Stomach smooth muscle (tissue), 2 donors: ENCODE results near the gene UBXN6.

Experiments used
- H3K27ac ChIP-seq: one replicate; pipeline ENCODE4 v1.7.0; 2013; ENCODE audit warnings: mild to moderate bottlenecking, low read length, inconsistent platforms
- H3K27me3 ChIP-seq, 2 donors: one replicate each; pipeline ENCODE4 v1.7.0; 2013; ENCODE audit warnings: low read length in 2 of 2; ENCODE audit not compliant: insufficient read depth in 2 of 2, control insufficient read depth in 1 of 2
- H3K36me3 ChIP-seq, 2 donors: one replicate each; pipeline ENCODE4 v1.7.0; 2013; ENCODE audit warnings: low read length in 2 of 2; ENCODE audit not compliant: control insufficient read depth in 2 of 2, insufficient read depth in 2 of 2
- H3K4me1 ChIP-seq: one replicate; pipeline ENCODE4 v1.7.0; 2013; ENCODE audit warnings: low read length; ENCODE audit not compliant: control insufficient read depth, insufficient read depth
- H3K4me3 ChIP-seq, 2 donors: one replicate each; pipeline ENCODE4 v1.7.0; 2013; ENCODE audit warnings: low read length in 2 of 2
- H3K9ac ChIP-seq, 2 donors: one replicate each; pipeline ENCODE4 v1.7.0; 2013; ENCODE audit warnings: low read length in 2 of 2, mild to moderate bottlenecking in 1 of 2
- H3K9me3 ChIP-seq, 2 donors: one replicate each; pipeline ENCODE4 v1.7.0; 2013; ENCODE audit warnings: low read length in 2 of 2; ENCODE audit not compliant: control insufficient read depth in 2 of 2
- donor health status: healthy.
- donor health status: Pancreatic carcinoma.

UBXN6 gene

DNA sequence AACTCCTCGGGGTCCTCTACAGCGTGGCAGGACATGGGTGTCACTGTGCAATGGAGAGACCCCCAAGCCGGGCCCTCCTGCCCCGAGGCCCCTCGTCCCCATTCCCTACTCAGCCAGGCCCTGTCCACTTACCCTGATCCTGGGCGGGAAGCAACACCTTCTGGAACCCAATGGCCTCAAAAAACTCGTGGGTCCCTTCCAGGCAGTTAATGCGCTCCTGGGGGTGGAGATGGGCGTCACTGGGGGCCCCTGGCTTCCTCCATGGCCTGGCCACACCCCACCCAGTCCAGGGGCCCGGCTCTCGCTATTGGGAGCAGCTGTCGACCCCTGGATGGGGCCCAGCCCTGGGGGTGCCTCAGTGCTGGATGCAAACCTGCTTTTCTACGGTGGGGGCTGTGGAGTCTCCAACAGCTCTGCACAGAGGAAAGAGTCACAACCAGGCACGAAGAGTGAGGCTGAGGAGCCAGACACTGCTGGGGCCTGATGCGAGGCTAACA, 10.8 kb downstream of the UBXN6 start:
- H3K27ac ChIP-seq, result no peak overlapping the region
- no peaks in the 10 kb centered on the region for H3K9me3 ChIP-seq
- H3K4me1 ChIP-seq, result peaks cover 21% of the 10 kb centered on the region
- peaks cover 33 to 42% of the 10 kb centered on the region in 2 donors for H3K36me3 ChIP-seq
- no peaks in the 10 kb centered on the region for H3K27me3 ChIP-seq
- no peak overlapping the region for H3K4me3 ChIP-seq
- H3K9ac ChIP-seq, result no peak overlapping the region

DNA sequence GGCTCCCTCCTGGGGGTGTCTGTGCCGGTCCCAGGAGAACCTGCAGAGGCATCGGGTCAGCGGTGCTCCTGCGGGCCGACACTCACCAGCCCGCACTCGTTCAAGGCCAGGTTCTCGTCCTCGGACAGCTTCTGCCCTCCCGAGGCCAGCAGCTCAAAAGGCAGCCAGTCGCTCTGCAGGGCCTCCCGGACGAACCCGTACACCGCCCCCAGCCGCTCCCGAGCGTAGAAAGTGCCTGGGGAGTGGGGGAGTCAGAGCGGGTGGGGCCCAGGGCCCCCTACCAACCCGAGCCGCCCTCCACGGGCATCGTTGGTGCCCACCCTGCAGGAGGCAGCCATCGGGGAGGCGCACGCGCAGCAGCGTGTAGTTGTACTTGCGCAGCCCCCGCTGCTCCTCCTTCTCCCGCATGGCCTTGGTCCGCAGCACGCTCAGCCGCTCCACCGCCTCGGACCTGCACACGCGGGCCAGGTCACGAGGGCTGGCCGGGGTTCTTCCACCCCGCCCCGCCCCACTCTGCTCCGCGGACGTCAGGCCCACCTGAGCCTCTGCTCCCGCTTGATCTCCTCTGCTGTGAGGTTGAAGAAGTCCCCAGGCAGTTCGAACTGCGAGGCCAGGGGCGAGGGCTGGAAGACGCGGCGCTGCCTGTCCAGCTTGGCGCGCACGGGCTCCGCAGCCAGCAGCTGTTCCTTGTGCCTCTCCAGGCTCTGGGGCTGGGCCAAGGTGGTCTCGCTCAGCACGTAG, 11.5 kb downstream of the UBXN6 start:
- Histone ChIP-seq H3K4me1 (peaks cover 21% of the 10 kb centered on the region), H3K27me3 (no peaks in the 10 kb centered on the region), H3K4me3 (no peak overlapping the region), H3K9me3 (no peaks in the 10 kb centered on the region), H3K27ac (no peak overlapping the region), H3K36me3 (peaks cover 26 to 37% of the 10 kb centered on the region in 2 donors), H3K9ac (no peak overlapping the region)

DNA sequence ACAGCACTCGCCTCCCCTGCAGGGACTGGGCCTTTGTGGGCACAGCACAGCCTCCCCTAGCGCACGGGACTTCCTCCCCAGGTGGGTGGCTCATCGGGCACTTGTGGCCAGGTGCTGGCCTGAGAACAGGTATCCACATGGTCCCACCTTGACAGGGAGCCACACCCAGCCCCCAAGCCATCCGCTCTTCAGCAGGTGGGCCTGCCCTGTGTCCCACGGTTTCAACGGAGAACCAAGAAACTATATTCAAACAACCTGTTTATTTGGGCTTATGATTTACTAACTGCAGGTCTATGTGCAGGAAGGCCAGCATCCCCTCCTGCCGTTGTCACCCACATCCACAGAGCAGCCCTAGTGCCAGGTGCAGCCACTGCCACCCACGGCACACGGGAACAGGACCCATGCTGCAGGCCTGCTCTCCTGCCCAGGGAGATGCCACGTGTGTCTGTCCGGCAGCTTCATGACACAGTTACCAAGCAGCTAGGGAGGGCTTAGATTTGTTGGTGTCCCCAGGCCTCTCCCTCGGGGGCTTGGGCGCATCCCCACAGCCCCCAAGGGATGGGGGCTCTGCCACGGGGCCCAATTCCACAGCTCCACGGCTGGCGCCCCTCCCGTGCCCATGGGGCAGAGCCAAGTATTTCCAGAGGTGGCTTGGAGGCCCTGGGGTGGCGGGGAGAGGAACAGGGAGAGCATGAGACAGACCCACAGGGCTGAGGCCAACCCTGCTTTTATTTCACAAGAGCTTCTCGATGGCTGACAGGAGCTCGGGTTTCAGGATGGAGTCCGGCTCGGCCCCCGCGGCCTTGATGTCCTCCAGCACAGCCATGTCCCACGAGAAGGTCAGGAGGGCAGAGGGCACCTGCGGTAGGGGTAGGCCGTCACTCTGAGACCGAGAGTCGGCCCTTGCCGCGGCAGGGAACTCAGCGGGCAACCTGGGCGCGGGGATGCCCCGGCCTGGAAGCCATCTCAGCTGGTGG, 12.5 kb downstream of the UBXN6 start:
- no peak overlapping the region for H3K9ac ChIP-seq
- H3K27ac ChIP-seq, result no peak overlapping the region
- H3K4me3 ChIP-seq, result no peak overlapping the region
- no peaks in the 10 kb centered on the region for H3K9me3 ChIP-seq
- peaks cover 21% of the 10 kb centered on the region for H3K4me1 ChIP-seq
- H3K36me3 ChIP-seq, result peaks cover 22 to 33% of the 10 kb centered on the region in 2 donors
- H3K27me3 ChIP-seq, result no peaks in the 10 kb centered on the region

DNA sequence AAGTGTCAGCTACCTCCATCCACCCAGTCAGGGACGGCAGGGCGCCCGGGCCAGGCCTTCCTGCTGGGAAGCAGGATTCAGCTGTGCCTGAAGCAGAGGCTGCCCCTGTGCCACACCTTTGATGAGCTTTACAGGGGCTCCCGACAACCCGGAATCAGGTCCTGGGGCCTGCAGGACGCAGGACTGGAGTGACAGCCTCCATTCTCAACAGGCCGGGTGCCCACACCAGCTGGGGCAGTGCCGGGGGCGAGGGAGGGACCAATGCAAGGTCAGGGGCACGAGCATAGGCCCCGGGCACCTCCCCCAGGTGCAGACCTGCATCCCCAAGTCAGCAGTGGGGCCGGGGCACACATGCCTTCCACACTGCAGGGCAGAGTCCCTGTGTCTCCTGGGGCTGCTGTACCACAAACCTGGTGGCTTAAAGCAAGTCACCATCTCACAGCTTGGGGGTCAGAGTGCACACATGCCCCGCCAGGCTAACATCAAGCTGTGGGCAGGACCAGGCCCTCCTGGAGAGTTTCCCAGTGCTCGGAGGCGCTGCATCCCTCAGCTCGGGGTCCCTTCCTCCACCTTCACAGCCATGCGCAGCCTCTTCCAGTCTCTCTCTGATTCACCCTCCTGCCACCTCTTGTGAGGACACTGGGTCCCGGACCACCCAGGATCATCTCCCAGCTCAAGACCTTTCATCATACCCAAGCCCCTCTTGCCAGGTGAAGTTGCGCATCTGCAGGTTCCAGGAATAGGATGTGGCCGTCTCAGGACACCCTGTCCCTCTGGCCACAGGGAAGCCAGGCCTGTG, 13.4 kb downstream of the UBXN6 start:
- Histone ChIP-seq H3K36me3 (peaks cover 22 to 33% of the 10 kb centered on the region in 2 donors), H3K9ac (no peak overlapping the region), H3K27me3 (no peaks in the 10 kb centered on the region), H3K4me1 (peaks cover 14% of the 10 kb centered on the region), H3K9me3 (no peaks in the 10 kb centered on the region), H3K27ac (no peak overlapping the region), H3K4me3 (no peak overlapping the region)

DNA sequence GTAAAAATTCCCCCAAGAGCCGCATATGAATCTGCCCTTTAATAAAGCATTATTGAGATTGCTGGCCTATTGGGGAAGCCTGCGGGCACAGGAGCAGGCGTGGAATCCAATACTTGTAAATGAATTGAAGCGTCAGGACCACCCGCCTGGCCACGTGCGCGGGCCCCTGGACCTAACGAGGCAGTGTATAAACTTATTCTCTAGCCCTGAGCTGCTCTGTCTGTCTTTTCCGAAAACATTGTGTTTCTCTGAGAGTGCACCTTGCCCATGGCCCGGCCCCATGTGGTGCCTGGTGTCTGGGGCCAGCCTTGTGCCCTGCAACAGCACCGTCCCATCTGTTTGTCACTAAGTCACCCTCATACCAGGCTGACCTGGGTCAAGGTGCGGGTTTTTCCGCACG, 14.4 kb downstream of the UBXN6 start:
- Histone ChIP-seq H3K27me3 (no peaks in the 10 kb centered on the region), H3K36me3 (peaks cover 22 to 29% of the 10 kb centered on the region in 2 donors)

DNA sequence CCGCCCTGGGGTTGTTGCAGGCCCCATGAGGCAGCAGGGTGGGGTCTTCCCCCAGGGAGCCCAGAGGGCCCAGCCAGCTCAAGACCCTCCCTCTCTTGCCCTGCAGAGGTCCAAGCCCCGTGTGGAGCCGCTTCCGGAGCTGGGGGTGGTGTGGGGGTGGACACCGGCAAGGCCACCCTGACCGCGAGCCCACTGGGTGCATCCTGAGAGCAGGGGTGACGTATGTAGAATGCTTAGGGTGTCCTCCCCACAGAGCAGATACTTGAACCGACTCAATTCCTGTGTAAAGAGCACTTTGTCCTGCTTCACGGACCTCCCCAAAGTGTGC, 14.8 kb downstream of the UBXN6 start:
- no peak overlapping the region for H3K4me3 ChIP-seq
- H3K4me1 ChIP-seq, result peaks cover 2% of the 10 kb centered on the region
- H3K27ac ChIP-seq, result no peak overlapping the region
- H3K9ac ChIP-seq, result no peak overlapping the region
- peaks cover 20 to 25% of the 10 kb centered on the region in 2 donors for H3K36me3 ChIP-seq
- no peaks in the 10 kb centered on the region for H3K9me3 ChIP-seq
- H3K27me3 ChIP-seq, result no peaks in the 10 kb centered on the region

More for the DNA sequence above, 14.4 kb downstream of the UBXN6 start:
- Histone ChIP-seq H3K4me3 (no peak overlapping the region), H3K9ac (no peak overlapping the region), H3K4me1 (peaks cover 4% of the 10 kb centered on the region), H3K9me3 (no peaks in the 10 kb centered on the region), H3K27ac (no peak overlapping the region)

DNA sequence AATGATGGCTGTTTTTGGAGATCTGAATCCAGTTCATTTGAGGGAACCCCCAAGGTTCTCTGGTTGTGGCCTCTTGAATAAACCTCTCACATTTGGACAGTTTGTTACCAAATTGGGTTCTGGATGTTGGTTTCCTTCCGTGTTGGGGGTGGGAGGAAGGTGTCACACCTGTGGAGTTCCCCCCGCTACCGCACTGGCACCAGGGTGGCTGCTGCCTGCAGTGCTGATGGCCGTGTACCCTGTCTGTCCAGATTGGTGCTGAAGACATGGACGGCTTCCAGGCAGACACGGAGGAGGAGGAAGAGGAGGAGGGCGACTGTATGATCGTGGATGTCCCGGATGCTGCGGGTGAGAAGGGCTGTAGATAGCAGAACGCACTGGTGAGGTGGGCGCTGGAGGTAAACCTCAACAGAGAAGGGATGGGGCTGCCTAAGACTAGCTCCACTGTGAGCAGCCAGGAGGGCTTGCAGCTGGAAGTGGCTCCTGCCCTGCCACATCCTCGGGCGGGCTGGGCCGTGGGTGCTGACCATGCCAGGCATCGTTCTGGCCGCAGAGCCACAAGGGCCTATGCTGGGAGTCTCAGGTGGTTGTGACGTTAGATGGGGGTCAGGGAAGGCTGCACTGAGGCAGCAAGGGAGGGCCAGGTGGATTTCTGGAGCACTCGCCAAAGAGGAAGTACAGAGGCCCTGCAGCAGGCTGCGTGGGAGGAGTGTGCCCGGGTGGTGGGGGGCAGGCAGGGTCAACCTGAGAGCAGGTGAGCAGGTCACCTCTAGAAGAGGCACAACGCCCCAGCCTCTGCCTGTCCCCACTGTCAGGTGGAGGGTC, 15.4 kb downstream of the UBXN6 start:
- Histone ChIP-seq H3K27ac (no peak overlapping the region), H3K9ac (no peak overlapping the region), H3K9me3 (no peaks in the 10 kb centered on the region), H3K4me3 (no peak overlapping the region), H3K27me3 (no peaks in the 10 kb centered on the region), H3K36me3 (peaks cover 16 to 22% of the 10 kb centered on the region in 2 donors), H3K4me1 (peaks cover 2% of the 10 kb centered on the region)

DNA sequence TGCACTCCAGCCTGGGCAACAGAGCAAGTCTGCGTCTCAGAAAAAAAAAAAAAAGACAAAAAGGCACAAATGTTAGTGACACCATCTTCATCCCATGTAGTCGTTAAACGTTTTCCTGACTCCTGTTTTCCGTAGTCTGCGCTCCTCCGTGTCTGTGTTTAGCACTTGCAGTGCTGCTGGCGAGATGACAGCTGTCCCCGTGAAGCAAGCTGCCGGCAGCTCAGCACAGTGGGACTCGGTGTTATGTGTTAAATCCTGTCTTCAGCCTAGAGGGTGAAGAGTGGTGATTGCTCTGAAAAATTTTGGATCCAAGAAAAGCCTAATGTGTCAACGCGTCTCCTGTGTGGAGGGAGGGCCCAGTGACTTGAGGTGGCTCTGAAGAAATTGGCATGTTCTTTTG, 18.4 kb downstream of the UBXN6 start:
- Histone ChIP-seq H3K9me3 (no peaks in the 10 kb centered on the region), H3K36me3 (no peaks in the 10 kb centered on the region), H3K27ac (no peak overlapping the region), H3K27me3 (no peaks in the 10 kb centered on the region), H3K4me3 (no peak overlapping the region), H3K4me1 (no peaks in the 10 kb centered on the region), H3K9ac (no peak overlapping the region)

DNA sequence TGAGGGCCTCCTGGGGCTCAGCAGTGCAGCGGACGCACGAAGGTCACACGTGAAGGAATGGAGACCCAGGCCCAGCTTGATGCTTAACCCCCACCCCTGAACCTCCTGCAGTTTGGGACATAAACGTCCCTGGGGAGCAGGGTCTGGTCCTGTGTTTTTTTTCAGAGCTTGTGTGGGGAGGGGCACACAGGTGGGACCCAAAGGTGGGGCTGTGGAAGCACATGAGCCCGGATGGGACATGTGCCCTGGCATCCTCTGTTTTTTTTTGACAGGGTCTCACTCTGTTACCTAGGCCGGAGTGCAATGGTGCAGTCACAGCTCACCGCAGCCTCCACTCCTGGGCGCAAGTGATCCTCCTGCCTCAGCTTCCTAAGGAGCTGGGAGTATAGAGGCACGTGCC, 20.5 kb downstream of the UBXN6 start:
- no peak overlapping the region for H3K27ac ChIP-seq
- H3K36me3 ChIP-seq, result no peaks in the 10 kb centered on the region

DNA sequence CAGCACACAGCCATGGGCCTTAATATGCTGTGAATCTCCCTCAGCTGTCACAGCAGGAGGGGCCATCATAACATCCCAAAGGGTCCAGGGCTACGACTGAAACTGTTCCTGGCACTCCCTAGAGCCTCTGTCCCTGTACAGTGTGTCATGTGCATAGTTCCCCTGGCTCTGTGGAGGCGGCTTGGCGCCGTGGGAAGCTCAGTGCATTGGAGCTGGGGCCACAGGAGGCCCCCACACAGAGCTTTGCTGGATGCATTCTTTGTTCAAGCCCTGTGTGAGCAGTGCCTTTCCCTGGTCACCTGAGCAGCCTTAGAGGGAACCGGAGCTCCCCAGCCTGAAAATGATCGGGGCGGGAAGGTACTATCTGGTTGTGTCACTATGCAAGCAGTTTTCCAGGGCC, 21.4 kb downstream of the UBXN6 start:
- no peaks in the 10 kb centered on the region for H3K9me3 ChIP-seq
- no peak overlapping the region for H3K27ac ChIP-seq
- no peak overlapping the region for H3K9ac ChIP-seq
- no peaks in the 10 kb centered on the region for H3K27me3 ChIP-seq
- H3K36me3 ChIP-seq, result peaks cover 0 to 2% of the 10 kb centered on the region in 2 donors
- no peaks in the 10 kb centered on the region for H3K4me1 ChIP-seq
- no peak overlapping the region for H3K4me3 ChIP-seq

More for the DNA sequence above, 20.5 kb downstream of the UBXN6 start:
- no peaks in the 10 kb centered on the region for H3K9me3 ChIP-seq
- no peak overlapping the region for H3K4me3 ChIP-seq
- H3K27me3 ChIP-seq, result no peaks in the 10 kb centered on the region
- H3K4me1 ChIP-seq, result no peaks in the 10 kb centered on the region
- H3K9ac ChIP-seq, result no peak overlapping the region
